SK-N-SH treated with all-trans-retinoic acid at 6 μM for 48 hours (cell line): ENCODE results near the gene CHST14.

Experiments used
- ATAC-seq: fragments of 200-7000 bp; cut with Tn5 transposase; 3 replicates; pipeline ENCODE4 v1.9.1; 2020; ENCODE audit warnings: mild to moderate bottlenecking, moderate library complexity
- ARNTL ChIP-seq: fragments of 450-650 bp; formaldehyde crosslinking; IDR thresholded peaks from 2 replicates; pipeline ENCODE4 v1.5.0; 2020; ENCODE audit warnings: low read depth, mild to moderate bottlenecking, moderate library complexity, borderline replicate concordance
- BACH2 ChIP-seq: fragments of 250-450 bp; sonication (Bioruptor Pico); IDR thresholded peaks from 2 replicates; pipeline ENCODE4 v1.9.0; 2021; ENCODE audit warnings: mild to moderate bottlenecking, borderline replicate concordance
- CSDC2 ChIP-seq: fragments of 250-450 bp; sonication (Bioruptor Pico); IDR thresholded peaks from 2 replicates; pipeline ENCODE4 v1.5.0; 2020; ENCODE audit warnings: mild to moderate bottlenecking, moderate library complexity
- ESRRG ChIP-seq: fragments of 250-450 bp; sonication (Bioruptor Pico); IDR thresholded peaks from 2 replicates; pipeline ENCODE4 v1.6.1; 2021; ENCODE audit warnings: mild to moderate bottlenecking
- GLIS3 ChIP-seq: fragments of 250-450 bp; sonication (Bioruptor Pico); IDR thresholded peaks from 2 replicates; pipeline ENCODE4 v1.5.0; 2020; ENCODE audit warnings: mild to moderate bottlenecking, moderate library complexity
- ISL1 ChIP-seq: fragments of 250-450 bp; sonication (Bioruptor Pico); IDR thresholded peaks from 2 replicates; pipeline ENCODE4 v2.1.2; 2022; ENCODE audit warnings: mild to moderate bottlenecking, moderate library complexity
- PPARA ChIP-seq: fragments of 250-450 bp; sonication (Bioruptor Pico); IDR thresholded peaks from 2 replicates; pipeline ENCODE4 v1.5.0; 2020; ENCODE audit warnings: mild to moderate bottlenecking, borderline replicate concordance
- SNAI2 ChIP-seq: fragments of 250-450 bp; sonication (Bioruptor Pico); IDR thresholded peaks from 2 replicates; pipeline ENCODE4 v1.5.0; 2020; ENCODE audit warnings: mild to moderate bottlenecking, moderate library complexity
- TCF4 ChIP-seq: fragments of 250-450 bp; sonication (Bioruptor Pico); IDR thresholded peaks from 2 replicates; pipeline ENCODE4 v1.8.0; 2021; ENCODE audit warnings: mild to moderate bottlenecking, moderate library complexity, borderline replicate concordance
- TOX ChIP-seq: fragments of 250-450 bp; sonication (Bioruptor Pico); IDR thresholded peaks from 2 replicates; pipeline ENCODE4 v1.8.0; 2021; ENCODE audit warnings: mild to moderate bottlenecking, moderate library complexity, borderline replicate concordance
- ZC3H10 ChIP-seq: fragments of 250-450 bp; sonication (Bioruptor Pico); IDR thresholded peaks from 2 replicates; pipeline ENCODE4 v1.5.1; 2021; ENCODE audit warnings: mild to moderate bottlenecking, moderate library complexity
- ZFP3 ChIP-seq: fragments of 250-450 bp; sonication (Bioruptor Pico); IDR thresholded peaks from 2 replicates; pipeline ENCODE4 v1.5.0; 2020; ENCODE audit warnings: mild to moderate bottlenecking, moderate library complexity
- ZFP30 ChIP-seq: fragments of 450-650 bp; formaldehyde crosslinking; IDR thresholded peaks from 2 replicates; pipeline ENCODE4 v1.5.0; 2022; ENCODE audit warnings: mild to moderate bottlenecking, moderate library complexity
- ZNF565 ChIP-seq: fragments of 450-650 bp; formaldehyde crosslinking; conservative IDR thresholded peaks from 2 replicates; pipeline ENCODE4 v1.5.0; 2020; ENCODE audit warnings: low read depth, mild to moderate bottlenecking, moderate library complexity
- ZNF70 ChIP-seq: fragments of 450-650 bp; formaldehyde crosslinking; IDR thresholded peaks from 2 replicates; pipeline ENCODE4 v1.5.0; 2020; ENCODE audit warnings: mild to moderate bottlenecking, moderate library complexity
- ZNF8 ChIP-seq: fragments of 450-650 bp; formaldehyde crosslinking; IDR thresholded peaks from 2 replicates; pipeline ENCODE4 v1.5.0; 2020; ENCODE audit warnings: mild to moderate bottlenecking, moderate library complexity
- TF ChIP-seq, protein P1 (sequence below): fragments of 250-450 bp; sonication (Bioruptor Pico); IDR thresholded peaks from 2 replicates; pipeline ENCODE4 v1.8.0; 2020; ENCODE audit warnings: mild to moderate bottlenecking, moderate library complexity, borderline replicate concordance
- TF ChIP-seq, protein P2 (sequence below): fragments of 250-450 bp; sonication (Bioruptor Pico); IDR thresholded peaks from 2 replicates; pipeline ENCODE4 v1.5.1; 2020; ENCODE audit warnings: low read depth, mild to moderate bottlenecking, moderate library complexity
- TF ChIP-seq, protein P3 (sequence below): fragments of 250-450 bp; sonication (Bioruptor Pico); IDR thresholded peaks from 2 replicates; pipeline ENCODE4 v1.5.1; 2021; ENCODE audit warnings: mild to moderate bottlenecking, moderate library complexity
- TF ChIP-seq, protein P4 (sequence below): fragments of 250-450 bp; sonication (Bioruptor Pico); IDR thresholded peaks from 2 replicates; pipeline ENCODE4 v1.5.0; 2020; ENCODE audit warnings: mild to moderate bottlenecking, moderate library complexity

The CHST14 gene

DNA sequence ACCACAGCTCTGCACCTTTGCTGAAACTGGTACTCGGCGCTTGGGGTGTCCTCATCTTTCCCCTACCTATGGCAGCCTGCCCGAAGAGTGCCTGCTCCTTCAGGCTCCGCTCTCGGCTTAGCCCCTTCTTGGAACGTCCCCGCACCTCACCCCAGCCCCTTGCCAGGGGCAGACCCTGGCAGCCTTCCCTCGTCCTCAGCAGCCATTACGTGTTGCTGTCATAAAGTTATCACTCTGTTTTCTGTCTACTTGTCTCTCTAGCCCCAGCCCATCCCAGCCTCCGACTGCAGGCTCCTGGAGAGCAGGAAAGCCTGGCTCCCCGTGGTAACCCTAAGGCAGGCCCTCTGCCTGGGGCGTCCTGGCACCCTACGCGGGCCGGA is 35.1 kb upstream of the CHST14 start (continued):
- no peak for TF ChIP-seq TCF4 (CRISPR knock-in tag)
- no peak for TF ChIP-seq ZFP3 (CRISPR knock-in tag)
- TF ChIP-seq, all 23 proteins: peak for 0

DNA sequence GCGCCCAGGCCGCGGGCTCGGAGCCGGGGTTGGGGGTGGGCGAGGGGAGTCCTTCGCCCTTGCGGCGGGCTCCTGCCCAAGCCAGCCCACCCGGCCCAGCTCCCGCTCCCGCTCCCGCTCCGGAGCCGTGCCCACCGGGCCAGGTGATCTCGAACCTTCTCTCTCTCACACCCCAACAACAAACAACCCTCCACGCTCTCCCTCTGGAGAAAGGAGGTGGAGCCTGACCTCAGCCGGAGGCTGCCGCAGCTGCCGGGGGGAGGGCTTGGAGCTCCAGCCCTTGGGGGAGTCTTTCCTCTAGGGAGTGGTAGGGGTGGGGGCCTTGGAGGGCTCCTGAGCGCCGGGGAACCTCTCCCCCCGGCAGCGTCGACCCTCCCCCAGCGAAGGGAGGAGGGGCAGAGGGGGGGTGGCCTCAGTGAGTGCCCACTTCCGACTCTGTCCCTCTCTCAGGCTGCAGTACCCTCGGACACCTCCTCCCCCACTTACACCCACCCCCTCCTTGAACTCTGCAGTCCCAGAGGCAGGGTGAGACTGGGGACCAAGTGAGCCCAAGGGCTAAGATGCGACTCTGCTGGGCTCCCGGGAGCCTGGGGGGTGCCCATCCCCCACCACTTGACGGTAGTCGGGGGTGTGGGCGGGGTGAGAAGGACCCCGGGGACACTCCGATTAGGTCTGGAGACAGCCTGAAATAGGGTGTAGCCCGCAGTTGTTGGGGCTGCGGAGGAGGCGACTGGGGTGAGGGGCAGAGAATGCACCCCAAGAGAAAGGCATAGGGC is 34.5 kb upstream of the CHST14 start:
- ATAC-seq: peak; percentile 15; the same call in 2 of the 3 replicates
- TF ChIP-seq PPARA: no peak
- TF ChIP-seq, protein P1, sequence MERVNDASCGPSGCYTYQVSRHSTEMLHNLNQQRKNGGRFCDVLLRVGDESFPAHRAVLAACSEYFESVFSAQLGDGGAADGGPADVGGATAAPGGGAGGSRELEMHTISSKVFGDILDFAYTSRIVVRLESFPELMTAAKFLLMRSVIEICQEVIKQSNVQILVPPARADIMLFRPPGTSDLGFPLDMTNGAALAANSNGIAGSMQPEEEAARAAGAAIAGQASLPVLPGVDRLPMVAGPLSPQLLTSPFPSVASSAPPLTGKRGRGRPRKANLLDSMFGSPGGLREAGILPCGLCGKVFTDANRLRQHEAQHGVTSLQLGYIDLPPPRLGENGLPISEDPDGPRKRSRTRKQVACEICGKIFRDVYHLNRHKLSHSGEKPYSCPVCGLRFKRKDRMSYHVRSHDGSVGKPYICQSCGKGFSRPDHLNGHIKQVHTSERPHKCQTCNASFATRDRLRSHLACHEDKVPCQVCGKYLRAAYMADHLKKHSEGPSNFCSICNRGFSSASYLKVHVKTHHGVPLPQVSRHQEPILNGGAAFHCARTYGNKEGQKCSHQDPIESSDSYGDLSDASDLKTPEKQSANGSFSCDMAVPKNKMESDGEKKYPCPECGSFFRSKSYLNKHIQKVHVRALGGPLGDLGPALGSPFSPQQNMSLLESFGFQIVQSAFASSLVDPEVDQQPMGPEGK (CRISPR knock-in tag): peak; percentile 38; the same call in 1 of the 2 replicates

DNA sequence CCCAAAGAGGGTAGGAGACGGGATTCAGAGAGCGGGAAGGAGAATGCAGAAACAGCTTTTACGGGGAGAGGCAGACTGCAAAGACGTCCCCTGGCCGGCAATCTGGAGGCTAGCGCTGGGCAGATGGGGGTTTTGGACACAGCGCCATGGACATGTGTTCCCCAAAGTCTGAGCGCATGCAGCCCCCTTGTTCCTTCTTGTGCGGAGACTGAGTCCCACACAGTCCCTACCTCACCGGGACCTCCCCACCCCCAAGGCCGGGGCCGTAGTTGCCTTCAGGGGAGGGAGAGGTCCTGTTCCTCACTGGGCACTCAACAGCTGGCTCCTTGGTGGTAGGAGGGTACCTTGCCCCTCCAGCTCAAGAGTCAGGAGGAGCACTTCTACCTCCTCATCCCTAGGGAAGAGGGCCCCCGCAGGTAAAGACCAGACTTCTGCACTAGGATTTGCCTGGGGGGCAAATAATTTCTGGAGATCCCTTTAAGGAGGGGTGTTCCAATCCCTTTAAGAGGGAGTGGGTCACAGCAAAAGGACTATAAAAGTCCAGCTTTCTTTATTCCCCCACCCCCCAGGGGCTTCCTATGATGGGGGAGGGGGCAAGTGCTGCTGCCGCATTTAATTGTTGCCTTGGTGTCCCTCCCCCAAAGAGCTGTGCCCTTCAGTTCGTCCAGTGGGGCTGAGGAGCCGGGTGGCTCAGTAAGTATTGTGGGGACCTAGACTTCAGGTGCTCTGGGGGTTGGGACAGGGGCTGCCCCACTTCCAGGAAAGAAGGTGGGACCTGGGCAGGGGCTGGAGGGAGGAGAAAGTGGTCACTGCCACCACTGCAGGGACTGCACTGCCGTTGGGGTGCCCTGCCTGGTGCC is 33.7 kb upstream of the CHST14 start:
- no peak for ATAC-seq
- TF ChIP-seq ESRRG (CRISPR knock-in tag) (no peak), BACH2 (CRISPR knock-in tag) (no peak), ZC3H10 (no peak), ZNF8 (CRISPR knock-in tag) (no peak), TCF4 (CRISPR knock-in tag) (no peak), CSDC2 (CRISPR knock-in tag) (no peak), ISL1 (CRISPR knock-in tag) (no peak), ZFP30 (CRISPR knock-in tag) (no peak), ARNTL (no peak), SNAI2 (CRISPR knock-in tag) (no peak), ZNF565 (no peak), ZNF70 (CRISPR knock-in tag) (no peak), TOX (CRISPR knock-in tag) (no peak), PPARA (no peak), GLIS3 (no peak)
- TF ChIP-seq, protein P2, sequence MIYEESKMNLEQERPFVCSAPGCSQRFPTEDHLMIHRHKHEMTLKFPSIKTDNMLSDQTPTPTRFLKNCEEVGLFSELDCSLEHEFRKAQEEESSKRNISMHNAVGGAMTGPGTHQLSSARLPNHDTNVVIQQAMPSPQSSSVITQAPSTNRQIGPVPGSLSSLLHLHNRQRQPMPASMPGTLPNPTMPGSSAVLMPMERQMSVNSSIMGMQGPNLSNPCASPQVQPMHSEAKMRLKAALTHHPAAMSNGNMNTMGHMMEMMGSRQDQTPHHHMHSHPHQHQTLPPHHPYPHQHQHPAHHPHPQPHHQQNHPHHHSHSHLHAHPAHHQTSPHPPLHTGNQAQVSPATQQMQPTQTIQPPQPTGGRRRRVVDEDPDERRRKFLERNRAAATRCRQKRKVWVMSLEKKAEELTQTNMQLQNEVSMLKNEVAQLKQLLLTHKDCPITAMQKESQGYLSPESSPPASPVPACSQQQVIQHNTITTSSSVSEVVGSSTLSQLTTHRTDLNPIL (CRISPR knock-in tag): no peak
- TF ChIP-seq, protein P3, sequence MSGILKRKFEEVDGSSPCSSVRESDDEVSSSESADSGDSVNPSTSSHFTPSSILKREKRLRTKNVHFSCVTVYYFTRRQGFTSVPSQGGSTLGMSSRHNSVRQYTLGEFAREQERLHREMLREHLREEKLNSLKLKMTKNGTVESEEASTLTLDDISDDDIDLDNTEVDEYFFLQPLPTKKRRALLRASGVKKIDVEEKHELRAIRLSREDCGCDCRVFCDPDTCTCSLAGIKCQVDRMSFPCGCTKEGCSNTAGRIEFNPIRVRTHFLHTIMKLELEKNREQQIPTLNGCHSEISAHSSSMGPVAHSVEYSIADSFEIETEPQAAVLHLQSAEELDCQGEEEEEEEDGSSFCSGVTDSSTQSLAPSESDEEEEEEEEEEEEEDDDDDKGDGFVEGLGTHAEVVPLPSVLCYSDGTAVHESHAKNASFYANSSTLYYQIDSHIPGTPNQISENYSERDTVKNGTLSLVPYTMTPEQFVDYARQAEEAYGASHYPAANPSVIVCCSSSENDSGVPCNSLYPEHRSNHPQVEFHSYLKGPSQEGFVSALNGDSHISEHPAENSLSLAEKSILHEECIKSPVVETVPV: no peak
- TF ChIP-seq, protein P4, sequence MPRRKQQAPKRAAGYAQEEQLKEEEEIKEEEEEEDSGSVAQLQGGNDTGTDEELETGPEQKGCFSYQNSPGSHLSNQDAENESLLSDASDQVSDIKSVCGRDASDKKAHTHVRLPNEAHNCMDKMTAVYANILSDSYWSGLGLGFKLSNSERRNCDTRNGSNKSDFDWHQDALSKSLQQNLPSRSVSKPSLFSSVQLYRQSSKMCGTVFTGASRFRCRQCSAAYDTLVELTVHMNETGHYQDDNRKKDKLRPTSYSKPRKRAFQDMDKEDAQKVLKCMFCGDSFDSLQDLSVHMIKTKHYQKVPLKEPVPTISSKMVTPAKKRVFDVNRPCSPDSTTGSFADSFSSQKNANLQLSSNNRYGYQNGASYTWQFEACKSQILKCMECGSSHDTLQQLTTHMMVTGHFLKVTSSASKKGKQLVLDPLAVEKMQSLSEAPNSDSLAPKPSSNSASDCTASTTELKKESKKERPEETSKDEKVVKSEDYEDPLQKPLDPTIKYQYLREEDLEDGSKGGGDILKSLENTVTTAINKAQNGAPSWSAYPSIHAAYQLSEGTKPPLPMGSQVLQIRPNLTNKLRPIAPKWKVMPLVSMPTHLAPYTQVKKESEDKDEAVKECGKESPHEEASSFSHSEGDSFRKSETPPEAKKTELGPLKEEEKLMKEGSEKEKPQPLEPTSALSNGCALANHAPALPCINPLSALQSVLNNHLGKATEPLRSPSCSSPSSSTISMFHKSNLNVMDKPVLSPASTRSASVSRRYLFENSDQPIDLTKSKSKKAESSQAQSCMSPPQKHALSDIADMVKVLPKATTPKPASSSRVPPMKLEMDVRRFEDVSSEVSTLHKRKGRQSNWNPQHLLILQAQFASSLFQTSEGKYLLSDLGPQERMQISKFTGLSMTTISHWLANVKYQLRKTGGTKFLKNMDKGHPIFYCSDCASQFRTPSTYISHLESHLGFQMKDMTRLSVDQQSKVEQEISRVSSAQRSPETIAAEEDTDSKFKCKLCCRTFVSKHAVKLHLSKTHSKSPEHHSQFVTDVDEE: no peak
- TF ChIP-seq, protein P1 (CRISPR knock-in tag): no peak
